ENCODE results near the gene IL10RB.
"Not testable (repeated sequence)": the region's sequence is repeated elsewhere in the genome, so short reads cannot be mapped to it uniquely, and the experiment has no call there.

Gene IL10RB

DNA sequence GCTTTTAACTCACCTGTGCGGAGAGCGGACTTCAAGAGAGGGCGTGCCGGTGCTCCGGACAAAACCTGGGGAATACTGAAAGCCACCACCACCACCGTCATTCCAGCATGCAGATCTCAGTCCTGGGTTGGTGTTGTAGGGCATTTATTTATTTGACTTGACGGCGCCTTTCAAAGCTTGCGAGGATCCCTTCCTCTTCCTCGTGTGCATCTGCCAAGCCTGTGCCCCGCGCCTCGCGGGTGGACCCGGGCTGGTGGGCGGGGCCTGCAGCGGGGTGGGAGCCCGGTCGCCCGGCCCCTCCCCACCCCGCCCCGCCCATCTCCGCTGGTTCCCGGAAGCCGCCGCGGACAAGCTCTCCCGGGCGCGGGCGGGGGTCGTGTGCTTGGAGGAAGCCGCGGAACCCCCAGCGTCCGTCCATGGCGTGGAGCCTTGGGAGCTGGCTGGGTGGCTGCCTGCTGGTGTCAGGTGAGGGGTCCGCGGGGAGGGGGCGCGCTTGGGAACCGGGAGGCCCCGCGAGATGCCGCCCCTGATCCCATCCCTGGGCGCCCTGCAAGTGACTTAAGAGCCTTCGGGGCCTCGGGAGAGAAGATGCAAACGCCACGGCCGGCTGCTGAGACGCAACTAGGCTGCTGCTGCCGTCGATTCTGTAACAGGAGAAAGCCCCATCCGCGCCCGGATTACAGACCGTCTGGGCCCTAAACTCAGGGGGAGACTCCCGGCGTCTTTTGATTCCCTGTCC, at the start of gene IL10RB:
IL10RB (plus strand) TSS at position 318 of the 739 bp plus-strand sequence; CDS start at position 417, 99 bp downstream.
- peak; percentile 86 for DNase-seq (ENCODE audit: low spot score)
- in situ Hi-C loops (cut with MboI; ENCODE audit: low pct_unique_long_range_greater_than_20kb, low sequenced_read_pairs, unreplicated experiment): no loop called here
- no peak for TF ChIP-seq CTCF (IDR thresholded peaks at IDR 0.05; ENCODE audit: extremely low read depth, insufficient read depth, missing control alignments)

DNA sequence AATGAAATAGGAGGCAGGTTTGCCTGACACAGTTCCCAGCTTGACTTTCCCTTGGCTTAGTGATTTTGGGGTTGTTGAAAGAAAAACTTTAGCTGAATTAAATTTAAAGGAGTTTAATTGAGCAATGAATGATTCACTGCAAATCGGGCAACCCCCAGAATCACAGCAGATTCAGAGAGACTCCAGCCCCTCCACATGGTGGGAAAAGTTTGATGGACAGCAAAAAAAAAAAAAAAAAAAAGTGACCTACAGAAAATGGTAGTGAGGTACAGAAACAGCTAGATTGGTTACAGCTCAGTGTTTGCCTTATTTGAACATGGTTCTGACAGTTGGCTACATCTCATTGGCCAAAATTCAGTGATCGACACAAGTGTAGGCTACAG, 49.0 kb upstream of the IL10RB start:
- no peak for TF ChIP-seq CTCF (IDR thresholded peaks at IDR 0.05; ENCODE audit: extremely low read depth, insufficient read depth, missing control alignments)
- in situ Hi-C loops (cut with MboI; ENCODE audit: low pct_unique_long_range_greater_than_20kb, low sequenced_read_pairs, unreplicated experiment): no loop called here
- no peak for DNase-seq (ENCODE audit: low spot score)

- in situ Hi-C loops (cut with MboI; ENCODE audit: low pct_unique_long_range_greater_than_20kb, low sequenced_read_pairs, unreplicated experiment): no loop called here
- TF ChIP-seq CTCF (IDR thresholded peaks at IDR 0.05; ENCODE audit: extremely low read depth, insufficient read depth, missing control alignments): no peak
- DNase-seq (ENCODE audit: low spot score): no peak
Measured at GRCh38 chr21:33219300-33219699, 46.9 kb upstream of the IL10RB start.

- DNase-seq (ENCODE audit: low spot score): no peak
- in situ Hi-C loops (cut with MboI; ENCODE audit: low pct_unique_long_range_greater_than_20kb, low sequenced_read_pairs, unreplicated experiment): no loop called here
- no peak for TF ChIP-seq CTCF (IDR thresholded peaks at IDR 0.05; ENCODE audit: extremely low read depth, insufficient read depth, missing control alignments)
Measured at GRCh38 chr21:33219954-33220353, 46.2 kb upstream of the IL10RB start.

DNA sequence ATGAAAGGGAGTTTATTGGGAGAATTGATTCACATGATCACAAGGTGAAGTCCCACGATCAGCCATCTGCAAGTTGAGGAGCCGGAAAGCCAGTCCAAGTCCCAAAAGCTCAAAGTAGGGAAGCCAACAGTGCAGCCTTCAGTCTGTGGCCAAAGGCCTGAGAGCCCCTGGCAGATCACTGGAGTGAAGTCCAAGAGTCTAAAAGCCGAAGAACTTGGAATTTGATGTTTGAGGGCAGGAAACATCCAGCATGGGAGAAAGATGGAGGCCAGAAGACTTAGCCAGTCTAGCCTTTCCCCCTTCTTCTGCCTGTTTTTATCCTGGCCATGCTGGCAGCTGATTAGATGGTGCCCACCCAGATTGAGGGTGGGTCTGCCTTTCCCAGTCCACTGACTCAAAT, 40.8 kb upstream of the IL10RB start:
- DNase-seq (ENCODE audit: low spot score); in situ Hi-C loops (cut with MboI; ENCODE audit: low pct_unique_long_range_greater_than_20kb, low sequenced_read_pairs, unreplicated experiment): not testable (repeated sequence)

- no peak for DNase-seq (ENCODE audit: low spot score)
- no peak for TF ChIP-seq CTCF (IDR thresholded peaks at IDR 0.05; ENCODE audit: extremely low read depth, insufficient read depth, missing control alignments)
- in situ Hi-C loops (cut with MboI; ENCODE audit: low pct_unique_long_range_greater_than_20kb, low sequenced_read_pairs, unreplicated experiment): no loop called here
Measured at GRCh38 chr21:33228455-33228854, 37.7 kb upstream of the IL10RB start.

DNA sequence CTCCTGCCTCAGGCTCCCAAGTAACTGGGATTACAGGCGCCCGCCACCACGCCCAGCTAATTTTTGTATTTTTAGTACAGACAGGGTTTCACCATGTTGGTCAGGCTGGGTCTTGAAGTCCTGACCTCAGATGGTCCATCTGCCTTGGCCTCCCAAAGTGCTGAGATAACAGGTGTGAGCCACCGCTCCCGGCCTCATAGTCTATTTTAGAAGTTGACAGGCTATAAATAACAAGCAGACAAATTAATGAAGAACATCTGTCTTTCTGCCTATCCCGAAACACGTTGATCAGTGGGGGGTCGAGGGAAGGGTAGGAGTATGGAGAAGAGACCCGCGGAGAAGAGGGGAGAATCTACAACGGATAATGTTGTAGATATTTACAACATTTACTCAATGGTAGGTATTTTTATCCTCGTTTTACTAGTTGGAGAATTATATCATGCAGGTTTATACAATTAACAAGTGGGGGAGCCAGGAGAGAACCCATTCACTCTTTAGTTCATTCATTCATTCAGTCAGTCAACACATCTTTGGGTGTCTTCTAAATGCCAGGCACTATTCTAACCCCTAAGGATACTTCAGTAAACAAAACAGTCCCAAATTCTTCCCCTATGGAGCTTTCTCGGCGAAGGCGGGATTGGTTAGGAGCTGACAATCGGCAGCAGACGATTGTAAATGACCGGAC, 36.9 kb upstream of the IL10RB start:
- DNase-seq (ENCODE audit: low spot score): no peak
- in situ Hi-C loops (cut with MboI; ENCODE audit: low pct_unique_long_range_greater_than_20kb, low sequenced_read_pairs, unreplicated experiment): no loop called here
- no peak for TF ChIP-seq CTCF (IDR thresholded peaks at IDR 0.05; ENCODE audit: extremely low read depth, insufficient read depth, missing control alignments)
